Karpas-422 (cell line): Measurements from ENCODE around the gene CASKIN1. TPM values are rescaled to one million over a fixed set of nuclear protein-coding genes. Genes with fewer than 3 reads are reported as not detected.

Experiments used
- DNase-seq: peaks from one replicate; pipeline ENCODE4 v3.0.0-alpha.2; 2015
- H2AFZ ChIP-seq: fragments of 200-600 bp; sonication (generic); 2 replicates; pipeline ENCODE4 v1.6.1; 2014; ENCODE audit warnings: antibody characterized with exemption, low read length, mixed read lengths
- H3K27ac ChIP-seq: fragments of 200-600 bp; sonication (generic); 2 replicates; pipeline ENCODE4 v1.5.1; 2014; ENCODE audit warnings: mild to moderate bottlenecking, low read length, moderate library complexity
- H3K27me3 ChIP-seq: fragments of 200-600 bp; sonication (generic); 2 replicates; pipeline ENCODE4 v1.6.1; 2014; ENCODE audit warnings: low read length, mixed read lengths
- H3K36me3 ChIP-seq: fragments of 200-600 bp; sonication (generic); 2 replicates; pipeline ENCODE4 v1.6.1; 2014; ENCODE audit warnings: low read length, mixed read lengths; ENCODE audit not compliant: insufficient read depth
- H3K4me1 ChIP-seq: fragments of 200-600 bp; sonication (generic); 2 replicates; pipeline ENCODE4 v1.6.1; 2014; ENCODE audit warnings: mild to moderate bottlenecking, low read length, mixed read lengths
- H3K4me2 ChIP-seq: fragments of 200-600 bp; sonication (generic); 2 replicates; pipeline ENCODE4 v1.6.1; 2014; ENCODE audit warnings: low read length, low read depth, mild to moderate bottlenecking; ENCODE audit not compliant: poor library complexity, severe bottlenecking
- H3K4me3 ChIP-seq: fragments of 200-600 bp; sonication (generic); 2 replicates; pipeline ENCODE4 v1.5.1; 2014; ENCODE audit warnings: mild to moderate bottlenecking, antibody characterized with exemption, low read length, mixed read lengths
- H3K79me2 ChIP-seq: fragments of 200-600 bp; sonication (generic); 2 replicates; pipeline ENCODE4 v1.6.1; 2014; ENCODE audit warnings: mild to moderate bottlenecking, low read length, mixed read lengths
- H3K9ac ChIP-seq: fragments of 200-600 bp; sonication (generic); 2 replicates; pipeline ENCODE4 v1.6.0; 2014; ENCODE audit warnings: low read length
- H3K9me2 ChIP-seq: fragments of 200-600 bp; sonication (generic), shearing (Covaris generic); replicated peaks from 2 replicates; pipeline ENCODE4 v1.6.0; 2014; ENCODE audit warnings: mild to moderate bottlenecking, low read length, moderate library complexity; ENCODE audit not compliant: insufficient read depth
- H3K9me3 ChIP-seq: fragments of 300-700, 200-600 bp; sonication (generic); 2 replicates; pipeline ENCODE4 v1.6.1; 2014; ENCODE audit warnings: low read length, mixed read lengths
- H4K20me1 ChIP-seq: fragments of 200-600 bp; sonication (generic); 2 replicates; pipeline ENCODE4 v1.6.1; 2014; ENCODE audit warnings: mild to moderate bottlenecking, antibody characterized with exemption, low read length, low read depth; ENCODE audit not compliant: insufficient read depth
- total RNA-seq: library from RNA; depleted of rRNA; stranded (reverse); fragments of >200 nt; shearing (Covaris generic); gene quantifications from 2 replicates; pipeline ENCODE4 v1.2.3, GENCODE V29; 2014; ENCODE audit warnings: low replicate concordance

CASKIN1 gene
- total RNA-seq, 1 experiment from 2014 or later: not detected

GRCh38 chr16:2229091-2229490 lies 32.7 kb upstream of the CASKIN1 start:
- no peak overlapping the region for H3K4me3 ChIP-seq
- H3K9me2 ChIP-seq: no peaks in the 10 kb centered on the region
- H3K36me3 ChIP-seq: no peaks in the 10 kb centered on the region; the same call in 1 of the 2 replicates
- H3K79me2 ChIP-seq: peaks cover 40% of the 10 kb centered on the region
- DNase-seq: no peak
- H2AFZ ChIP-seq: no peak overlapping the region
- peaks cover 22% of the 10 kb centered on the region; the same call in 1 of the 2 replicates for H4K20me1 ChIP-seq
- no peak overlapping the region for H3K27ac ChIP-seq
- H3K9me3 ChIP-seq: no peaks in the 10 kb centered on the region
- peaks cover 6% of the 10 kb centered on the region for H3K4me1 ChIP-seq
- H3K4me2 ChIP-seq: no peak overlapping the region
- H3K9ac ChIP-seq: no peak overlapping the region
- H3K27me3 ChIP-seq: no peaks in the 10 kb centered on the region

GRCh38 chr16:2228161-2228824 lies 31.9 kb upstream of the CASKIN1 start:
- H3K36me3 ChIP-seq: no peaks in the 10 kb centered on the region
- no peaks in the 10 kb centered on the region for H3K9me3 ChIP-seq
- H3K9me2 ChIP-seq: no peaks in the 10 kb centered on the region
- peaks cover 24% of the 10 kb centered on the region; the same call in 1 of the 2 replicates for H4K20me1 ChIP-seq
- no peak overlapping the region for H3K27ac ChIP-seq
- peaks cover 6% of the 10 kb centered on the region for H3K4me1 ChIP-seq
- H2AFZ ChIP-seq: no peak overlapping the region
- H3K4me2 ChIP-seq: no peak overlapping the region
- no peak for DNase-seq
- H3K27me3 ChIP-seq: no peaks in the 10 kb centered on the region
- no peak overlapping the region for H3K4me3 ChIP-seq
- H3K79me2 ChIP-seq: peaks cover 46% of the 10 kb centered on the region
- H3K9ac ChIP-seq: no peak overlapping the region

DNA sequence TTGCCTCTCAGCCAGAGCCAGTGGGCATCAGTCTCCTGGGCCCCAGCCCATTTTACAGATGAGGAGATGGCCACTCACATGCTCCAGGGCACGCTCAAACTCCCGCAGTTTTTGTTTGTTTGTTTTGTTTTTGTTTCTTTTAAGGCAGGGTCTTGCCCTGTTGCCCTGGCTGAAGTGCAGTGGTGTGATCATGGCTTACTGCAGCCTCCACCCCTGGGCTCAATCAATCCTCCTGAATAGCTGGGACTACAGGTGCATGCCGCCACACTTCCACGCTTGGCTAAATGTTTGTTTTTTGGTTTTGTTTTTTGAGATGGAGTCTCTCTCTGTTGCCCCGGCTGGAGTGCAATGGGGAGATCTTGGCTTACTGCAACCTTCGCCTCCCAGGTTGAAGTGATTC lies 30.5 kb upstream of the CASKIN1 start:
- Histone ChIP-seq H3K9me2 (no peaks in the 10 kb centered on the region), H3K79me2 (peaks cover 46% of the 10 kb centered on the region), H3K4me1 (peaks cover 9% of the 10 kb centered on the region), H4K20me1 (peaks cover 21% of the 10 kb centered on the region; the same call in 1 of the 2 replicates), H3K4me2 (no peak overlapping the region), H3K27ac (no peak overlapping the region), H3K9ac (no peak overlapping the region), H3K9me3 (no peaks in the 10 kb centered on the region), H3K4me3 (no peak overlapping the region), H2AFZ (no peak overlapping the region), H3K36me3 (no peaks in the 10 kb centered on the region), H3K27me3 (no peaks in the 10 kb centered on the region)
- no peak for DNase-seq

DNA sequence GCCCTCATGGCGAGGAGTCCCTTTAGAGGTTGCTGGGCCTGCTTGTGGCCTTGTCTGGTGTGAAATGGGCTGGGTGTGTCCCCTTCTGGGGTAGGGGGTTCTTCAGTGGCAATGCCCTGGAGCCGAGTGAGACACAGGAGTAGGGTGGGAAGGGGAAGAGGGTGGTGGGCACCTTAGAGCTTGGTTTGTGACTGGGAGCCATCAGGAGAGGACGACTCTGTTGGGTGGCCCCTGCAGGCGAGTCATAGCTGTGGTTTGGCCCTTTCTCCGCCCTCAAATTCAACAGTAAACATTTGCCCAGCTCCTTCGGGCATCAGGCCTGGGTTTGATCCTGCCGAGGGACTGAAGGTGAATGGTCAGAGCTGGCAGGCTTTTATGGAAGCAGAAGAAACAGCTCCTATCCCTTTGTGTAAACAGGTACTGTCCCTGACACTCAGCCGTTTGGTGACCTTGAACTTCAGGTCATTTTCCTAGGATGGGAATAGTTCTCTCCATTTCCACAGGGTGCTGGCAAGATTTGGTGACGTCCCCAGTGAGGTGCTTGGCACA lies 29.9 kb upstream of the CASKIN1 start:
- Histone ChIP-seq H3K36me3 (no peaks in the 10 kb centered on the region), H4K20me1 (peaks cover 21% of the 10 kb centered on the region; the same call in 1 of the 2 replicates), H3K9ac (no peak overlapping the region), H3K9me2 (no peaks in the 10 kb centered on the region), H3K4me2 (no peak overlapping the region), H2AFZ (no peak overlapping the region), H3K27ac (no peak overlapping the region), H3K79me2 (peaks cover 46% of the 10 kb centered on the region), H3K9me3 (no peaks in the 10 kb centered on the region), H3K4me1 (peaks cover 9% of the 10 kb centered on the region), H3K4me3 (no peak overlapping the region), H3K27me3 (no peaks in the 10 kb centered on the region)
- no peak for DNase-seq

DNA sequence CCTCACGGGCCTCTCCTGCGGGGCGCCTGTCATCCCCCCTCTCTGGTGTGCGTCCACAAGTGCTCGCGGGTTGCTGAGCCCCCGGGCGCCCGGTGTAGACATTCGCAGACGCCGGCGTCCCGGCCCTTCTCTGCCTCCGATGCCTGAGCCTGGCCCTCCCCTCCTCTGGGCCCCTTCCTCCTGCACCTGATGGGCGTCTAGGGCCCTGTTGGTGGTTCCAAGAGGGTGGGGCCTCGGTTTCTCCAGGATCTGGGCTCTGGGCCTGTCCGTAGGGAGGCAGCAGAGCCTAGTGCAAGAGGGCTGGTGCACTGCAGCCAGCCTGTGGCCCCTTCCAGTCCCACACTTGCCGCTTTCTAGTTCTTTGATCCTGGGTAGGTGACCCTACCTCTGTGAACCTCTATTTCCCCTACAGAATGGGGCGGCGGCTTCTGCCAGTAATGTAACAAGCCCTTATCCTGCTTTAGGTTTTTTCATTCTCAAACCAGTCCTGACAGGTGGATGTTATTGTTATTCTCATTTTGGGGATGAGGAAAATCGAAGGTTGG lies 27.6 kb upstream of the CASKIN1 start:
- Histone ChIP-seq H3K27me3 (no peaks in the 10 kb centered on the region), H3K4me1 (peaks cover 9% of the 10 kb centered on the region), H3K4me3 (peak overlapping the region; percentile 99), H3K36me3 (no peaks in the 10 kb centered on the region), H3K9me2 (no peaks in the 10 kb centered on the region), H3K27ac (peak overlapping the region; percentile 79), H2AFZ (no peak overlapping the region), H3K4me2 (peak overlapping the region; percentile 93), H3K9me3 (no peaks in the 10 kb centered on the region), H3K79me2 (peaks cover 46% of the 10 kb centered on the region), H4K20me1 (peaks cover 21% of the 10 kb centered on the region; the same call in 1 of the 2 replicates), H3K9ac (peak overlapping the region; percentile 96)
- DNase-seq: peak; percentile 75

- H3K36me3 ChIP-seq: no peaks in the 10 kb centered on the region
- H3K4me1 ChIP-seq: peaks cover 9% of the 10 kb centered on the region
- DNase-seq: peak; percentile 100
- peak within 1 kb of the TSS; percentile 79 for H3K27ac ChIP-seq
- H3K79me2 ChIP-seq: peaks cover 46% of the 10 kb centered on the region
- peak within 1 kb of the TSS; percentile 96 for H3K9ac ChIP-seq
- peaks cover 19% of the 10 kb centered on the region; the same call in 1 of the 2 replicates for H4K20me1 ChIP-seq
- H3K9me3 ChIP-seq: no peaks in the 10 kb centered on the region
- peak within 1 kb of the TSS; percentile 93 for H3K4me2 ChIP-seq
- no peaks in the 10 kb centered on the region for H3K9me2 ChIP-seq
- H2AFZ ChIP-seq: no peak within 1 kb of the TSS
- H3K27me3 ChIP-seq: no peaks in the 10 kb centered on the region
- peak within 1 kb of the TSS; percentile 99 for H3K4me3 ChIP-seq
These were observed 27.0 kb upstream of the CASKIN1 start, which contains the start of gene E4F1 for GRCh38 chr16:2223221-2223941. E4F1 (plus strand) TSS chr16:2223591; CDS start chr16:2223614, 23 bp downstream.

- Histone ChIP-seq H3K36me3 (no peaks in the 10 kb centered on the region), H4K20me1 (peaks cover 16% of the 10 kb centered on the region; the same call in 1 of the 2 replicates), H2AFZ (no peak overlapping the region), H3K79me2 (peaks cover 34% of the 10 kb centered on the region), H3K4me2 (peak overlapping the region; percentile 30), H3K27ac (no peak overlapping the region), H3K4me1 (peaks cover 28% of the 10 kb centered on the region), H3K9me3 (no peaks in the 10 kb centered on the region), H3K9ac (no peak overlapping the region), H3K4me3 (peak overlapping the region; percentile 32; the same call in 1 of the 2 replicates), H3K27me3 (no peaks in the 10 kb centered on the region), H3K9me2 (no peaks in the 10 kb centered on the region)
- DNase-seq: no peak
These were observed 19.9 kb upstream of the CASKIN1 start for GRCh38 chr16:2216330-2216729.

GRCh38 chr16:2214719-2214968 lies 18.2 kb upstream of the CASKIN1 start, which contains the start of gene PGP:
PGP (minus strand) TSS chr16:2214840; CDS start chr16:2214777, 63 bp downstream.
- H3K9ac ChIP-seq: peak within 1 kb of the TSS; percentile 96
- no peaks in the 10 kb centered on the region for H3K27me3 ChIP-seq
- H3K79me2 ChIP-seq: peaks cover 34% of the 10 kb centered on the region
- peaks cover 16% of the 10 kb centered on the region; the same call in 1 of the 2 replicates for H4K20me1 ChIP-seq
- H3K4me2 ChIP-seq: peak within 1 kb of the TSS; percentile 93
- H3K36me3 ChIP-seq: no peaks in the 10 kb centered on the region
- H3K4me1 ChIP-seq: peaks cover 28% of the 10 kb centered on the region
- no peaks in the 10 kb centered on the region for H3K9me2 ChIP-seq
- peak within 1 kb of the TSS; percentile 83 for H3K4me3 ChIP-seq
- H2AFZ ChIP-seq: no peak within 1 kb of the TSS
- H3K9me3 ChIP-seq: no peaks in the 10 kb centered on the region
- DNase-seq: no peak
- peak within 1 kb of the TSS; percentile 87 for H3K27ac ChIP-seq
